ENCODE results near the gene RAB15. TPM values are rescaled to one million over a fixed set of nuclear protein-coding genes. Genes with fewer than 3 reads are reported as not detected.

Gene RAB15
- total and polyA plus RNA-seq, 2 of the 8 experiments (the other 6 are each of a cell fraction or from before 2014, with no cell fraction given) = 38.8 to 58.1 TPM

- CTCF ChIA-PET (ENCODE audit: partially characterized antibody) = interaction anchor here (0.8 kb wide), 1 partner anchor 59 kb away, joined by 3 read pairs; no protein-coding TSS in a partner anchor
- H2AK5ac ChIP-seq (ENCODE audit: low read depth, low read length) = no peak overlapping the region
- POLR2A ChIA-PET (ENCODE audit: partially characterized antibody) = no interaction called here
- no peak overlapping the region for H3K4me3 ChIP-seq (ENCODE audit: extremely low read depth in 1 of 4, insufficient read depth in 2 of 4, low read depth in 3 of 4, low read length in 4 of 4)
- DNase-seq (ENCODE audit: low read depth in 1 of 2, low spot score in 2 of 2) (no peak), FAIRE-seq (no peak)
- no peak overlapping the region for H3K27ac ChIP-seq (ENCODE audit: low read depth, low read length)
- H3K4me1 ChIP-seq (replicated peaks in 1 of 4; ENCODE audit: control insufficient read depth in 3 of 4, insufficient read depth in 4 of 4, low read length in 3 of 4) = peaks cover 0 to 2% (median 0%) of the 10 kb centered on the region in 4 experiments; a peak in 1 of 7 replicates
- peaks cover 0 to 4% (median 0%) of the 10 kb centered on the region in 4 experiments; a peak in 2 of 8 replicates for H3K36me3 ChIP-seq (ENCODE audit: control insufficient read depth in 2 of 4, insufficient read depth in 4 of 4, low read length in 3 of 4)
- H3K23ac ChIP-seq (ENCODE audit: insufficient read length) = no peak overlapping the region
- H4K20me1 ChIP-seq (replicated peaks in 1 of 2; ENCODE audit: control insufficient read depth in 1 of 2, insufficient read depth in 2 of 2, low read length in 2 of 2) = no peaks in the 10 kb centered on the region
- no peaks in the 10 kb centered on the region for H3K9me3 ChIP-seq (ENCODE audit: insufficient read depth in 2 of 2, low read depth in 1 of 2, low read length in 1 of 2)
- no peak for TF ChIP-seq GTF2F1 (IDR thresholded peaks at IDR 0.05; ENCODE audit: borderline replicate concordance, low read depth, low read length)
- TF ChIP-seq JUND (IDR thresholded peaks at IDR 0.05; ENCODE audit: low read length) = no peak
- no peak for TF ChIP-seq SIRT6 (IDR thresholded peaks at IDR 0.05; ENCODE audit: low read length)
- no peak for TF ChIP-seq USF2 (IDR thresholded peaks at IDR 0.05; ENCODE audit: low read length)
- no peak for TF ChIP-seq HDAC6 (IDR thresholded peaks at IDR 0.05; ENCODE audit: low read depth, low read length)
- TF ChIP-seq SUZ12 (IDR thresholded peaks at IDR 0.05; ENCODE audit: low read length) = no peak
- TF ChIP-seq HDAC2 (IDR thresholded peaks at IDR 0.05; ENCODE audit: borderline replicate concordance in 1 of 2, low read depth in 2 of 2, low read length in 2 of 2) = no peak
- TF ChIP-seq CTCF (IDR thresholded peaks at IDR 0.05; ENCODE audit: control extremely low read depth in 1 of 3, insufficient read depth in 1 of 3, low read depth in 1 of 3, low read length in 3 of 3) = no peak
- H3K27me3 ChIP-seq (replicated peaks in 1 of 4; ENCODE audit: control insufficient read depth in 3 of 4, extremely low read depth in 1 of 4, insufficient read depth in 3 of 4, low read length in 3 of 4) = no peaks in the 10 kb centered on the region
- no peak overlapping the region for H4K91ac ChIP-seq (replicated peaks; ENCODE audit: insufficient read length, low read length)
- H2BK120ac ChIP-seq (replicated peaks; ENCODE audit: low read depth, low read length) = no peak overlapping the region
- 81% methylated on average over 4 of the region's 4 CpGs; no CpG with 5 or more reads in 1 of the 2 experiments for WGBS, 2 experiments (ENCODE audit: extremely low coverage in 1 of 2, insufficient coverage in 1 of 2, insufficient read length in 1 of 2, insufficient replicate concordance in 2 of 2, low coverage in 1 of 2, low lambda C conversion rate in 2 of 2, missing lambda C conversion rate in 1 of 2)
- no peak overlapping the region for H2BK20ac ChIP-seq (ENCODE audit: low read length)
- no peak overlapping the region for H4K5ac ChIP-seq (ENCODE audit: insufficient read length, low read depth, low read length)
- H3K56ac ChIP-seq (replicated peaks; ENCODE audit: insufficient read length, low read depth, low read length) = no peak overlapping the region
- no peaks in the 10 kb centered on the region; the same call in 1 of the 2 replicates for H3K23me2 ChIP-seq (ENCODE audit: low read depth, low read length)
- no peak overlapping the region for H2BK12ac ChIP-seq (ENCODE audit: low read depth, low read length)
- H2BK5ac ChIP-seq (ENCODE audit: low read depth, low read length) = no peak overlapping the region
- no peak overlapping the region for H3K18ac ChIP-seq (ENCODE audit: extremely low read depth, low read length)
- H3K4ac ChIP-seq (replicated peaks; ENCODE audit: insufficient read length, low read depth, low read length) = no peak overlapping the region
- H4K8ac ChIP-seq (ENCODE audit: extremely low read depth, insufficient read depth, low read length) = no peak overlapping the region
- no peak overlapping the region for H3K4me2 ChIP-seq (ENCODE audit: insufficient read depth in 1 of 2, low read depth in 2 of 2, low read length in 2 of 2)
- no peaks in the 10 kb centered on the region for H3K79me2 ChIP-seq (ENCODE audit: control insufficient read depth in 1 of 2, insufficient read depth in 2 of 2, low read length in 2 of 2)
- no peak overlapping the region for H3K14ac ChIP-seq (ENCODE audit: insufficient read length)
- H2AFZ ChIP-seq (ENCODE audit: low read length) = no peak overlapping the region
- no peaks in the 10 kb centered on the region for H3K79me1 ChIP-seq (ENCODE audit: low read depth, low read length)
- no peak overlapping the region for H3K9ac ChIP-seq (replicated peaks in 1 of 4; ENCODE audit: extremely low read depth in 1 of 4, low read depth in 3 of 4, low read length in 3 of 4)
- no peak overlapping the region for H2BK15ac ChIP-seq (ENCODE audit: low read length)
Observed at GRCh38 chr14:65012353-65012752, 40.2 kb upstream of the RAB15 start.

Data from H1 (cell line).